Hematopoietic multipotent progenitor cell treated with erythropoietin and hydrocortisone succinate and interleukin-3 and kit ligand, for 4 days (in vitro differentiated cells): ENCODE results near the gene FOXF2.

Source experiments
- DNase-seq: peaks from one replicate; pipeline ENCODE4 v3.0.0-alpha.2; 2015

The FOXF2 gene

GRCh38 chr6:1415416-1416063, 26.2 kb downstream of the FOXF2 start:
- no peak for DNase-seq

GRCh38 chr6:1416191-1416760, 26.9 kb downstream of the FOXF2 start:
- no peak for DNase-seq

GRCh38 chr6:1416820-1417219, 27.4 kb downstream of the FOXF2 start:
- DNase-seq: no peak

- no peak for DNase-seq
Measured at GRCh38 chr6:1417718-1418117, 28.3 kb downstream of the FOXF2 start.

GRCh38 chr6:1418471-1419191, 29.3 kb downstream of the FOXF2 start:
- DNase-seq: no peak

- DNase-seq: no peak
Measured at GRCh38 chr6:1420382-1420781, 31.0 kb downstream of the FOXF2 start.

- DNase-seq: no peak
Measured at GRCh38 chr6:1422290-1422689, 32.9 kb downstream of the FOXF2 start.

GRCh38 chr6:1423578-1423977, 34.2 kb downstream of the FOXF2 start:
- DNase-seq: no peak

GRCh38 chr6:1424306-1424927, 35.0 kb downstream of the FOXF2 start:
- peak; percentile 56 for DNase-seq

GRCh38 chr6:1426416-1426815, 37.0 kb downstream of the FOXF2 start:
- no peak for DNase-seq

GRCh38 chr6:1435806-1436205, 46.4 kb downstream of the FOXF2 start:
- no peak for DNase-seq

GRCh38 chr6:1436334-1437306, 47.2 kb downstream of the FOXF2 start:
- peak; percentile 83 for DNase-seq

- DNase-seq: no peak
Measured at GRCh38 chr6:1437553-1438406, 48.4 kb downstream of the FOXF2 start.

GRCh38 chr6:1438471-1438881, 49.1 kb downstream of the FOXF2 start:
- DNase-seq: no peak

GRCh38 chr6:1439349-1439748, 50.0 kb downstream of the FOXF2 start:
- no peak for DNase-seq

- no peak for DNase-seq
Measured at GRCh38 chr6:1442929-1443328, 53.6 kb downstream of the FOXF2 start.
